Tibial nerve (tissue), 4 donors: ENCODE data around the gene BRIP1. TPM values are rescaled to one million over a fixed set of nuclear protein-coding genes. Genes with fewer than 3 reads are reported as not detected.
"Not testable (repeated sequence)": the region's sequence is repeated elsewhere in the genome, so short reads cannot be mapped to it uniquely, and the experiment has no call there.

Experiments used
- DNase-seq, 2 donors: peaks; one replicate each; pipeline ENCODE4 v3.0.0-alpha.2; 2019; ENCODE audit warnings: low spot score in 2 of 2
- H3K27ac ChIP-seq, 4 donors: fragments of 200-600 bp; sonication (generic) in 3 of 4; one replicate each; pipeline ENCODE4 v1.5.1; 2017 to 2019; ENCODE audit warnings: mild to moderate bottlenecking in 1 of 4
- H3K27me3 ChIP-seq, 2 donors: fragments of 200-600 bp; sonication (generic) in 1 of 2; one replicate each; pipeline versions ENCODE4 v1.5.1 to v1.6.0; 2017 to 2019
- H3K36me3 ChIP-seq, 3 donors: fragments of 200-600 bp; sonication (generic); one replicate each; pipeline ENCODE4 v1.5.1; 2018 to 2019
- H3K4me1 ChIP-seq, 4 donors: fragments of 200-600 bp; sonication (generic) in 3 of 4; one replicate each; pipeline ENCODE4 v1.5.1; 2017 to 2019
- H3K4me3 ChIP-seq, 4 donors: fragments of 200-600 bp; sonication (generic) in 3 of 4; one replicate each; pipeline ENCODE4 v1.5.1; 2017 to 2019; ENCODE audit warnings: mild to moderate bottlenecking in 1 of 4, moderate library complexity in 1 of 4
- H3K9me3 ChIP-seq, 4 donors: fragments of 200-600 bp; sonication (generic) in 3 of 4; one replicate each; pipeline ENCODE4 v1.5.1; 2017 to 2019
- EP300 ChIP-seq, 2 donors: sonication (generic); formaldehyde crosslinking; IDR thresholded peaks; one replicate each; pipeline ENCODE4 v1.6.1; 2017; ENCODE audit warnings: antibody characterized with exemption in 2 of 2, mild to moderate bottlenecking in 1 of 2
- POLR2A ChIP-seq, 2 donors: fragments of 450-650 bp; IDR thresholded peaks; one replicate each; pipeline ENCODE4 v1.6.1; 2017; ENCODE audit warnings: antibody characterized with exemption in 2 of 2, mild to moderate bottlenecking in 2 of 2, moderate library complexity in 2 of 2
- WGBS, 2 donors: methylation state at CpG; one replicate each; pipeline ENCODE4 v1.1.5; 2018; 5-methylcytosine and 5-hydroxymethylcytosine counted together
- total RNA-seq, 4 donors: library from RNA; depleted of rRNA; stranded (reverse); fragments of >200 nt; gene quantifications; one replicate each; pipeline ENCODE4 v1.1.0, GENCODE V29; 2016
- TF ChIP-seq, protein P1 (sequence below), 5 experiments: fragments of 200-600 bp in 3 of 5; fragments of 450-650 bp in 2 of 5; sonication (generic) in 3 of 5; IDR thresholded peaks; one replicate each; pipeline ENCODE4 v1.5.1; 2016 to 2019; ENCODE audit warnings: antibody characterized with exemption in 5 of 5, mild to moderate bottlenecking in 3 of 5, moderate library complexity in 2 of 5

The BRIP1 gene
- total RNA-seq, 4 donors from 2014 or later, result 0.42 to 3.9 (median 0.89) TPM

DNA sequence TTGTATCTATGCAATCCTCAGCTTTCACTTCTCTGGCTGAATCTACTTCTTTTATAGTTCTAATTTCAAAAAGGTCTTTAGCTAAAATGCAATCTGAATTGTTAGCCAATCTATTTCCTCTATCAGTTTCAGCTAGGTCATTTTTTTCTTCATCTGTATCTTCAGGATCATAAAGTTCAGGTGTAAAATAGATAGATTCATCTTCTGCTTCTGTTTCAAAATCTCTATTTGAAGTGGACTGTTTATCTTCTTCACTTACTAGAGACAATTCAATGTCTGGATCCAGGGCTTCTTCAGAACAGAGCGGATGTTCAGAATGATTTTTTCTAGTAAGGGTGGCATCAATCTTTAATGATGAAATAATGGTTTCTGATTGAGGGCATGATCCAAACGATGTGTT, 179.9 kb downstream of the BRIP1 start:
- Histone ChIP-seq H3K36me3 (no peaks in the 10 kb centered on the region), H3K4me1 (no peaks in the 10 kb centered on the region), H3K27ac (no peak overlapping the region), H3K4me3 (no peak overlapping the region), H3K27me3 (no peaks in the 10 kb centered on the region), H3K9me3 (no peaks in the 10 kb centered on the region)
- no peak for DNase-seq
- TF ChIP-seq, protein P1, sequence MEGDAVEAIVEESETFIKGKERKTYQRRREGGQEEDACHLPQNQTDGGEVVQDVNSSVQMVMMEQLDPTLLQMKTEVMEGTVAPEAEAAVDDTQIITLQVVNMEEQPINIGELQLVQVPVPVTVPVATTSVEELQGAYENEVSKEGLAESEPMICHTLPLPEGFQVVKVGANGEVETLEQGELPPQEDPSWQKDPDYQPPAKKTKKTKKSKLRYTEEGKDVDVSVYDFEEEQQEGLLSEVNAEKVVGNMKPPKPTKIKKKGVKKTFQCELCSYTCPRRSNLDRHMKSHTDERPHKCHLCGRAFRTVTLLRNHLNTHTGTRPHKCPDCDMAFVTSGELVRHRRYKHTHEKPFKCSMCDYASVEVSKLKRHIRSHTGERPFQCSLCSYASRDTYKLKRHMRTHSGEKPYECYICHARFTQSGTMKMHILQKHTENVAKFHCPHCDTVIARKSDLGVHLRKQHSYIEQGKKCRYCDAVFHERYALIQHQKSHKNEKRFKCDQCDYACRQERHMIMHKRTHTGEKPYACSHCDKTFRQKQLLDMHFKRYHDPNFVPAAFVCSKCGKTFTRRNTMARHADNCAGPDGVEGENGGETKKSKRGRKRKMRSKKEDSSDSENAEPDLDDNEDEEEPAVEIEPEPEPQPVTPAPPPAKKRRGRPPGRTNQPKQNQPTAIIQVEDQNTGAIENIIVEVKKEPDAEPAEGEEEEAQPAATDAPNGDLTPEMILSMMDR (IDR thresholded peaks at IDR 0.05), result no peak
- no peak for TF ChIP-seq POLR2A (IDR thresholded peaks at IDR 0.05)
- 91 to 97% methylated on average over 2 of the region's 2 CpGs for WGBS, 2 donors

GRCh38 chr17:61680921-61681320, 182.4 kb downstream of the BRIP1 start:
- TF ChIP-seq EP300 (IDR thresholded peaks at IDR 0.05) (no peak), POLR2A (IDR thresholded peaks at IDR 0.05) (no peak)
- TF ChIP-seq, protein P1 (IDR thresholded peaks at IDR 0.05), result no peak
- no peak for DNase-seq

DNA sequence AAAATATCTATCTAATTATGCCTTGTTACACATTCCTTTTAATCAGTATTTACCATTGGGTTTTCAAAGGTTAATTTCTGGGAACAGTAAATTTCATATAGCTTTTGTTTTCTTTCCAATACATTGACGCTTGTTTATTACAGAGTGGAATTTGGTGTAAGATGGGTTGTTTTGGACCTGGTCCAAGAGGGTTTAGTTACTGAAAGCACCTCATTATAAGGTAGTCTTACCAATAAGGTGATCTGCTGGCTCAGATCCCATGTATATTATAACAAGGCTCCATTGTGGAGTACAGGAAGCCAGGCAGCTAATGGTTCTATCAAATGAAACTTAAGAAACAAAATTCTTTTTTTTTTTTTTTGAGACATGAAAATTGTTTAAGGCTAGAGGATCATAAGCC, 185.0 kb downstream of the BRIP1 start:
- H3K36me3 ChIP-seq, result no peaks in the 10 kb centered on the region
- DNase-seq, result no peak
- WGBS, 2 donors, result 48 to 53% methylated on average over 1 of the region's 1 CpG
- no peak overlapping the region for H3K27ac ChIP-seq
- H3K4me3 ChIP-seq, result no peak overlapping the region
- H3K9me3 ChIP-seq, result peaks cover 0 to 4% (median 0%) of the 10 kb centered on the region in 4 donors
- no peaks in the 10 kb centered on the region for H3K4me1 ChIP-seq
- no peaks in the 10 kb centered on the region for H3K27me3 ChIP-seq
- TF ChIP-seq, protein P1 (IDR thresholded peaks at IDR 0.05), result no peak
- TF ChIP-seq POLR2A (IDR thresholded peaks at IDR 0.05) (no peak), EP300 (IDR thresholded peaks at IDR 0.05) (no peak)

More at GRCh38 chr17:61680921-61681320, 182.4 kb downstream of the BRIP1 start:
- no peaks in the 10 kb centered on the region for H3K4me1 ChIP-seq
- no peaks in the 10 kb centered on the region for H3K27me3 ChIP-seq
- H3K9me3 ChIP-seq, result no peaks in the 10 kb centered on the region
- 87 to 93% methylated on average over 10 of the region's 10 CpGs for WGBS, 2 donors
- H3K4me3 ChIP-seq, result no peak overlapping the region
- H3K36me3 ChIP-seq, result no peaks in the 10 kb centered on the region
- no peak overlapping the region for H3K27ac ChIP-seq

- WGBS, 2 donors, result 80 to 92% methylated on average over 7 of the region's 7 CpGs
- not testable (repeated sequence) for H3K27ac ChIP-seq, H3K27me3 ChIP-seq, H3K4me3 ChIP-seq, H3K4me1 ChIP-seq, H3K36me3 ChIP-seq, DNase-seq, H3K9me3 ChIP-seq
These were observed 186.0 kb downstream of the BRIP1 start for GRCh38 chr17:61677150-61677811.

- not testable (repeated sequence) for H3K27ac ChIP-seq, DNase-seq, H3K36me3 ChIP-seq, H3K4me1 ChIP-seq, H3K27me3 ChIP-seq, H3K4me3 ChIP-seq, H3K9me3 ChIP-seq
These were observed 186.8 kb downstream of the BRIP1 start for GRCh38 chr17:61676522-61676921.

DNA sequence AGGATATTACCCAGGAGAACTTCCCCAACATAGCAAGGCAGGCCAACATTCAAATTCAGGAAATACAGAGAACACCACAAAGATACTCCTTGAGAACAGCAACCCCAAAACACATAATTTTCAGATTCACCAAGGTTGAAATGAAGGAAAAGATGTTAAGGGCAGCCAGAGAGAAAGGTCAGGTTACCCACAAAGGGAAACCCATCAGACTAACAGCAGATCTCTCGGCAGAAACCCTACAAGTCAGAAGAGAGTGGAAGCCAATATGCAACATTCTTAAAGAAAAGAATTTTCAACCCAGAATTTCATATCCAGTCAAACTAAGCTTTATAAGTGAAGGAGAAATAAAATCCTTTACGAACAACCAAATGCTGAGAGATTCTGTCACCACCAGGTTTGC, 188.7 kb downstream of the BRIP1 start:
- H3K4me3 ChIP-seq, DNase-seq, H3K9me3 ChIP-seq, H3K4me1 ChIP-seq, H3K36me3 ChIP-seq, H3K27ac ChIP-seq, H3K27me3 ChIP-seq: not testable (repeated sequence)
- WGBS, 2 donors, result 92 to 100% methylated on average over 2 of the region's 2 CpGs

DNA sequence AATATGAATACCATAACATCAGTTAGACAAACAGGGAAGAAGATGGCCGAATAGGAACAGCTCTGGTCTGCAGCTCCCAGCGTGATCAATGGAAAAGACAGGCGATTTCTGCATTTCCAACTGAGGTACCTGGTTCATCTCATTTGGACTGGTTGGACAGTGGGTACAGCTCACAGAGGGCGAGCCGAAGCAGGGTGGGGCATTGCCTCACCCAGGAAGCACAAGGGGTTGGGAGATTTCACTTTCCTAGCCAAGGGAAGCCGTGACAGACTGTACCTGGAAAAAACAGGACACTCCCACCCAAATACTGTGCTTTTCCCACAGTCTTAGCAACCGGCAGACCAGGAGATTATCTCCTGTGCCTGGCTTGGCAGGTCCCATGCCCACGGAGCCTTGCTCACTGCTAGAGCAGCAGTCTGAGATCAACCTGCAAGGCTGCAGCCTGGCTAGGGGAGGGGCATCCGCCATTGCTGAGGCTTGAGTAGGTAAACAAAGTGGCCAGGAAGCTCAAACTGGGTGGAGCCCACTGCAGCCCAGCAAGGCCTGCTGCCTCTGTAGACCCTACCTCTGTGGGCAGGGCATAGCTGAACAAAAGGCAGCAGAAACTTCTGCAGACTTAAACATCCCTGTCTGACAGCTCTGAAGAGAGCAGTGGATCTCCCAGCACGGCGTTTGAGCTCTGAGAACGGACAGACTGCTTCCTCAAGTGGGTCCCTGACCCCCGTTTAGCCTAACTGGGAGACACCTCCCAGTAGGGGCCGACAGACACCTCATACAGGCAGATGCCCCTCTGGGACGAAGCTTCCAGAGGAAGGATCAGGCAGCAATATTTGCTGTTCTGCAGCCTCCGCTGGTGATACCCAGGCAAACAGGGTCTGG, 190.1 kb downstream of the BRIP1 start:
- WGBS, 2 donors, result 88 to 96% methylated on average over 15 to 16 of the region's 16 CpGs

More for the DNA sequence above, 190.1 kb downstream of the BRIP1 start:
- not testable (repeated sequence) for H3K9me3 ChIP-seq, H3K27ac ChIP-seq, DNase-seq, H3K36me3 ChIP-seq, H3K27me3 ChIP-seq, H3K4me1 ChIP-seq, H3K4me3 ChIP-seq
